Endodermal cell (in vitro differentiated cells): ENCODE measurements around the gene GPM6B. TPM values are rescaled to one million over a fixed set of nuclear protein-coding genes. Genes with fewer than 3 reads are reported as not detected.

Experiments
- DNase-seq: peaks from one replicate; pipeline ENCODE4 v3.0.0-alpha.2; 2017
- H3K27ac ChIP-seq: 2 replicates; pipeline ENCODE4 v1.5.1; 2013; ENCODE audit warnings: mild to moderate bottlenecking, low read depth, low read length, moderate library complexity
- H3K27me3 ChIP-seq: 2 replicates; pipeline ENCODE4 v1.6.1; 2013; ENCODE audit warnings: mild to moderate bottlenecking, low read length, moderate library complexity; ENCODE audit not compliant: insufficient read depth, control insufficient read depth, poor library complexity, severe bottlenecking
- H3K36me3 ChIP-seq: 2 replicates; pipeline ENCODE4 v1.7.0; 2013; ENCODE audit warnings: mild to moderate bottlenecking, low read length, moderate library complexity; ENCODE audit not compliant: control insufficient read depth, insufficient read depth
- H3K4me1 ChIP-seq: one replicate; pipeline ENCODE4 v1.7.0; 2013; ENCODE audit warnings: low read length; ENCODE audit not compliant: control insufficient read depth, insufficient read depth
- H3K4me3 ChIP-seq: 2 replicates; pipeline ENCODE4 v1.5.1; 2013; ENCODE audit warnings: mild to moderate bottlenecking, low read length, moderate library complexity
- H3K9ac ChIP-seq: 2 replicates; pipeline ENCODE4 v1.6.1; 2013; ENCODE audit warnings: mild to moderate bottlenecking, low read length, moderate library complexity; ENCODE audit not compliant: poor library complexity, severe bottlenecking; ENCODE audit errors: extremely low read depth
- H3K9me3 ChIP-seq: 2 replicates; pipeline ENCODE4 v1.6.1; 2013; ENCODE audit warnings: mild to moderate bottlenecking, low read length, moderate library complexity; ENCODE audit not compliant: control insufficient read depth
- H3K27ac Mint-ChIP-seq: 2 replicates; pipeline ENCODE4 v1.8.0; 2020; ENCODE audit warnings: mixed read lengths
- H3K27me3 Mint-ChIP-seq: 2 replicates; pipeline ENCODE4 v1.8.0; 2021; ENCODE audit warnings: mild to moderate bottlenecking, mixed read lengths; ENCODE audit not compliant: insufficient read depth
- H3K36me3 Mint-ChIP-seq: 2 replicates; pipeline ENCODE4 v1.8.0; 2020; ENCODE audit warnings: low read depth, mixed read lengths
- H3K4me1 Mint-ChIP-seq: 2 replicates; pipeline ENCODE4 v1.8.0; 2020; ENCODE audit warnings: mixed read lengths
- H3K4me3 Mint-ChIP-seq: 2 replicates; pipeline ENCODE4 v1.8.0; 2020; ENCODE audit warnings: mild to moderate bottlenecking, moderate library complexity, mixed read lengths
- H3K9me3 Mint-ChIP-seq: 2 replicates; pipeline ENCODE4 v1.8.0; 2020; ENCODE audit warnings: mild to moderate bottlenecking, mixed read lengths
- WGBS, 2 experiments: methylation state at CpG; one replicate each; pipeline versions ENCODE4 v1.1.5 to v1.1.7; 2013; ENCODE audit warnings: missing lambda C conversion rate in 2 of 2, mixed read lengths in 1 of 2; ENCODE audit not compliant: insufficient coverage in 1 of 2, insufficient read length in 1 of 2; 5-methylcytosine and 5-hydroxymethylcytosine counted together
- total RNA-seq, 2 donors: library from RNA; stranded (reverse); fragmentation: NEBNext Ultra II Directional in 1 of 2; extraction: Animal tissue kit (Norgen Biotek cat#: 25700) in 1 of 2; gene quantifications; 2 replicates in 1 of 2; 3 replicates in 1 of 2; pipeline ENCODE4 v1.2.1, GENCODE V29; 2021
- TF ChIP-seq, protein P1 (sequence below): fragments of 200-600 bp; sonication (generic); conservative IDR thresholded peaks from 2 replicates; pipeline ENCODE4 v1.5.0; 2021; ENCODE audit warnings: antibody characterized with exemption, mild to moderate bottlenecking

The GPM6B gene
- total RNA-seq, 2 donors from 2014 or later: 26.2 to 61.1 TPM

DNA sequence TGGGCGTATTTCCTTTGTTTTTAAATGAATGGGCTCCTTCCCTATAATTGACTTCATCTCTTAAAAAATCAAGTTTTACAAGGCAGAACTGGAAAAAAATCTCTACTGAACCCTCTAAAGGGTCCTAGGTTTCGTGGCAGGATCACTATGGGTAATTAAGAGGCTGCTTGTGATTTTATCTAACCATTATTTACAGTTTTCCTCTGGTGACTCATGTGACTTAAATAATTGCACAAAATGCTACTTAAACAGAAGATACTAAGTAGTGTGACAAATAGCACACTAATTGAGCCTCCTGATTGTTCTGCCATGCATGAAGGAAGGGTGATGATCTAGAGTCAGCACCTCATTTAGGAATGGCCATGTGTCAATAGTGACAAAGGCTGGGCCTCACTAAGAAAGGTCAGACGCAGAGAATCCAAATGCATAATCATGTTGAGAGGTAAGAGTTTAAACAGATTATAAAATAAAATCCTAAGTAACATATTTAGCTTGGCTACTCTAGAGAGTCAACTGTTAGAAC lies 46.8 kb downstream of the GPM6B start:
- Histone ChIP-seq H3K27ac (no peak overlapping the region), H3K27me3 (no peaks in the 10 kb centered on the region), H3K9me3 (no peaks in the 10 kb centered on the region), H3K9ac (no peak overlapping the region), H3K36me3 (peaks cover 68% of the 10 kb centered on the region), H3K4me1 (no peaks in the 10 kb centered on the region), H3K4me3 (no peak overlapping the region)
- H3K9me3 Mint-ChIP-seq: peaks cover 50% of the 10 kb centered on the region
- no peak for DNase-seq
- peaks cover 56% of the 10 kb centered on the region for H3K36me3 Mint-ChIP-seq
- no peaks in the 10 kb centered on the region for H3K4me1 Mint-ChIP-seq
- 94% methylated on average over 3 of the region's 3 CpGs; no CpG with 5 or more reads in 1 of the 2 experiments for WGBS, 2 experiments
- H3K27ac Mint-ChIP-seq: no peak overlapping the region
- H3K4me3 Mint-ChIP-seq: no peak overlapping the region
- TF ChIP-seq, protein P1, sequence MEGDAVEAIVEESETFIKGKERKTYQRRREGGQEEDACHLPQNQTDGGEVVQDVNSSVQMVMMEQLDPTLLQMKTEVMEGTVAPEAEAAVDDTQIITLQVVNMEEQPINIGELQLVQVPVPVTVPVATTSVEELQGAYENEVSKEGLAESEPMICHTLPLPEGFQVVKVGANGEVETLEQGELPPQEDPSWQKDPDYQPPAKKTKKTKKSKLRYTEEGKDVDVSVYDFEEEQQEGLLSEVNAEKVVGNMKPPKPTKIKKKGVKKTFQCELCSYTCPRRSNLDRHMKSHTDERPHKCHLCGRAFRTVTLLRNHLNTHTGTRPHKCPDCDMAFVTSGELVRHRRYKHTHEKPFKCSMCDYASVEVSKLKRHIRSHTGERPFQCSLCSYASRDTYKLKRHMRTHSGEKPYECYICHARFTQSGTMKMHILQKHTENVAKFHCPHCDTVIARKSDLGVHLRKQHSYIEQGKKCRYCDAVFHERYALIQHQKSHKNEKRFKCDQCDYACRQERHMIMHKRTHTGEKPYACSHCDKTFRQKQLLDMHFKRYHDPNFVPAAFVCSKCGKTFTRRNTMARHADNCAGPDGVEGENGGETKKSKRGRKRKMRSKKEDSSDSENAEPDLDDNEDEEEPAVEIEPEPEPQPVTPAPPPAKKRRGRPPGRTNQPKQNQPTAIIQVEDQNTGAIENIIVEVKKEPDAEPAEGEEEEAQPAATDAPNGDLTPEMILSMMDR: no peak
- no peaks in the 10 kb centered on the region for H3K27me3 Mint-ChIP-seq

DNA sequence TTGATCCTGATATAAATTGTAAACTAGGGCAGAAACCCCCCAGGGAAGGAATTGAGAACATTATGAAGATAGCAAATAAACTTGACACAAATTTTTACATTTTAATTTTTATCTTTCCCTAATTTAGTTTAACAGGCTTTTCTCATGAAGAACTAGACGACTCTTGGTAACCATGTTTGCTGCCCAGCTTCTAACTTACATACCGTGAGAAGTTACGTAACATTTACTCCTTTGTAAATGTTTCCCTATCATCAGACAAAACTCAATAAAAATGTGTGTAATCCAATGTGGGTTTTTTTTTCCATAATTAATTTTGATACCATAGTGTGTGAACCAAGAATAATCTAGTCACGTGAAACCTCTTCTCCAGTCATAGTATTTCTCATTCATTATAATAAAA lies 48.0 kb downstream of the GPM6B start:
- Histone ChIP-seq H3K9ac (no peak overlapping the region), H3K27ac (no peak overlapping the region), H3K27me3 (no peaks in the 10 kb centered on the region), H3K4me1 (no peaks in the 10 kb centered on the region), H3K4me3 (no peak overlapping the region), H3K36me3 (peaks cover 60% of the 10 kb centered on the region), H3K9me3 (no peaks in the 10 kb centered on the region)
- Mint-ChIP-seq H3K4me1 (peaks cover 6% of the 10 kb centered on the region), H3K27me3 (no peaks in the 10 kb centered on the region), H3K9me3 (peaks cover 42% of the 10 kb centered on the region), H3K36me3 (peaks cover 51% of the 10 kb centered on the region), H3K27ac (no peak overlapping the region), H3K4me3 (no peak overlapping the region)
- 77 to 100% methylated on average over 1 of the region's 4 CpGs for WGBS, 2 experiments
- TF ChIP-seq, protein P1: no peak
- DNase-seq: no peak

GRCh38 chrX:13764765-13765164 lies 52.1 kb downstream of the GPM6B start:
- H3K27me3 ChIP-seq: no peaks in the 10 kb centered on the region
- WGBS, 2 experiments: 54 to 58% methylated on average over 3 to 6 of the region's 6 CpGs
- peak overlapping the region; percentile 66 for H3K27ac ChIP-seq
- peaks cover 49% of the 10 kb centered on the region for H3K9me3 Mint-ChIP-seq
- no peaks in the 10 kb centered on the region for H3K9me3 ChIP-seq
- H3K27me3 Mint-ChIP-seq: no peaks in the 10 kb centered on the region
- H3K9ac ChIP-seq: no peak overlapping the region
- no peak overlapping the region for H3K4me3 Mint-ChIP-seq
- H3K4me3 ChIP-seq: no peak overlapping the region
- H3K36me3 ChIP-seq: peaks cover 41% of the 10 kb centered on the region
- H3K36me3 Mint-ChIP-seq: peaks cover 58% of the 10 kb centered on the region
- no peaks in the 10 kb centered on the region for H3K4me1 ChIP-seq
- TF ChIP-seq, protein P1: peak; percentile 72
- no peak overlapping the region for H3K27ac Mint-ChIP-seq
- DNase-seq: peak; percentile 82
- peaks cover 23% of the 10 kb centered on the region for H3K4me1 Mint-ChIP-seq
